HG03565 (cell line): ENCODE results near the gene CRKL.
A peak's percentile ranks its signal among the peaks of the same experiment; 100 is the strongest.

Experiments
- ATAC-seq: cut with Tn5 transposase; IDR thresholded peaks from one replicate; pipeline ENCODE4 v1.9.1; 2021; ENCODE audit warnings: mild to moderate bottlenecking, moderate library complexity; ENCODE audit not compliant: unreplicated experiment

CRKL gene

DNA sequence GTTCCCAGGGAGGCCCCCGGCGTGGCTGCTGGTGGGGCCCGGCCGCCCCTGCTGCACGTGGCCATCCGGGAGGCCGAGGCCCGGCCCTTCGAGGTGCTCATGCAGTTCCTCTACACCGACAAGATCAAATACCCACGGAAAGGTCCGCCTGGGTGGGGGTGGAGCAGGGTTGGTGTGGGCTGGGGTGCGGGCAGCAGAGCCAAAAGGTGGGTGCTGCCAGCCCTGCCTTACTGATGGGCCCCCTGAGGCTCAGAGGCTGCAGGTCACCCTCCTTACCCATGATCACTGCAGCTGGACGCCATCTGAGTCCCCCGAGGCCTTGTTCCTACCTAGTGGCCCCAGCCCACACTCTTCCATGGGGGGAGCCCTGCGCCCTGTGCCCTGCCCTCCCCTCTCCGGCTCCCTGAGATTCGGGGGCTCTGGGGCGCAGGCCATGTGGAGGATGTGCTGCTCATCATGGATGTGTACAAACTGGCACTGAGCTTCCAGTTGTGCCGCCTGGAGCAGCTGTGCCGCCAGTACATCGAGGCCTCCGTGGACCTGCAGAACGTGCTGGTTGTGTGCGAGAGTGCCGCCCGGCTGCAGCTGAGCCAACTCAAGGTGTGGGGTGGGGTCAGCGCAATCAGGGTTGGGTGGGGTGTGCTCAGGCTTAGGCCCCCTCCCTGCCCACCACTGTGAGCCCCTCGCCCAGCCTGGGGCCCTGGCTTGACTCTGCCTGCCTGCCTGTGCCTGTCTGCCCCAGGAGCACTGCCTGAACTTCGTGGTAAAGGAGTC, 77.1 kb downstream of the CRKL start:
- no peak for ATAC-seq

DNA sequence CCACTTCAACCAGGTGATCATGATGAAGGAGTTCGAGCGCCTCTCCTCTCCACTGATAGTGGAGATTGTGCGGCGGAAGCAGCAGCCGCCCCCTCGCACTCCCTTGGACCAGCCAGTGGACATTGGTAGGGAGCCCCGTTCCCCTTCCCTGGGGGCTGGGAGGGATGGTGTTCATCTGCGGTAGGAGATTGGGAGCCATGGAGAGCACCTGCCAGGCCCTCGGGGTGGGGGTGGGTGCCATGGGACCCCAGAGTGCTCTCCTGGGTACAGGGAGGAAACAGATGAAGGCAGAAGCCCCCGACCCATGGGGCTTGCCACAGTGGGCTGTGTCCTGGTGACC, 77.7 kb downstream of the CRKL start:
- no peak for ATAC-seq

DNA sequence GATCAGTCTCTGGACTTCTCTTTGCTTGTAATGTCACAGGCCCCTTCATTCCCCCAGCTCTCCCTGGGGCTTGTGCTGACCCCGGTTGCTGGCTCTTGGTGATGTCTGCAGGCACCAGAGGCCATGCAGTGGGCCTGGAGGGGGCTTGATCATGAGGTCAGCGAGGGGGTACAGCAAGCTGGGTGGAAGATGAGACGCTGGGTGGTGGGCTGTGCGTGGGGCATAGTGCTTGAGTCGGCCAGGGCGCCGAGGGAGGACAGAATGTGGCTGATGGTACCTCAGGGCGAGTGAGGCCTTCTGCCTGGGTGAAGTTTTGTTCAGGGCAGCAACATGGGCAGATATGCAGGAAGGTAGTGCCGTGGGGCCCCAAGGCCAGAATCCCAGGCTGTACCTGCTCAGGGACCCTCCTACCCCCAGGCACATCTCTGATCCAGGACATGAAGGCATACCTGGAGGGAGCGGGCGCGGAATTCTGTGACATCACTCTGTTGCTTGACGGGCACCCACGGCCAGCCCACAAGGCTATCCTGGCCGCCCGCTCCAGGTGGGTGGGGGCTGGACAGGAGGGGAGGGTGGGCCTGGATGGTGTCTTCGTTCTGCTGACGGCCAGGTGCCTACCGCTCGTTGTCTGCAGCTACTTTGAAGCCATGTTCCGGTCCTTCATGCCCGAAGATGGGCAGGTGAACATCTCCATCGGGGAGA, 78.3 kb downstream of the CRKL start:
- no peak for ATAC-seq

DNA sequence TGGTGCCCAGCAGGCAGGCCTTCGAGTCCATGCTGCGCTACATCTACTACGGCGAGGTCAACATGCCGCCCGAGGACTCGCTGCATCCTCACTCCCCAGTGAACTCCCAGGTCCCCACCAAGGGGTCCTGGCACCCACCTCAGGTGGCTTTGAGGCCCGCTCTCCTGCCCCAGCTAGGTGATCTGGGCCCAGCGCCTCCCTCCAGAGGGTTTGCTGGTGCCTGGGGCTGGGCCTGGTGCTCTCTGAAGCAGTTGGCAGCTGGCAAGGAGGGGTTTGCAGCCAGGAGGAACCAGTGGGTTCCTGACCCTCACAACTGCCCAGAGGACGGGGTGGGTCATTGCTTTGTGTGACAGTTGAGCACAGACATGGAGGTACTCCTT, 78.8 kb downstream of the CRKL start:
- no peak for ATAC-seq

DNA sequence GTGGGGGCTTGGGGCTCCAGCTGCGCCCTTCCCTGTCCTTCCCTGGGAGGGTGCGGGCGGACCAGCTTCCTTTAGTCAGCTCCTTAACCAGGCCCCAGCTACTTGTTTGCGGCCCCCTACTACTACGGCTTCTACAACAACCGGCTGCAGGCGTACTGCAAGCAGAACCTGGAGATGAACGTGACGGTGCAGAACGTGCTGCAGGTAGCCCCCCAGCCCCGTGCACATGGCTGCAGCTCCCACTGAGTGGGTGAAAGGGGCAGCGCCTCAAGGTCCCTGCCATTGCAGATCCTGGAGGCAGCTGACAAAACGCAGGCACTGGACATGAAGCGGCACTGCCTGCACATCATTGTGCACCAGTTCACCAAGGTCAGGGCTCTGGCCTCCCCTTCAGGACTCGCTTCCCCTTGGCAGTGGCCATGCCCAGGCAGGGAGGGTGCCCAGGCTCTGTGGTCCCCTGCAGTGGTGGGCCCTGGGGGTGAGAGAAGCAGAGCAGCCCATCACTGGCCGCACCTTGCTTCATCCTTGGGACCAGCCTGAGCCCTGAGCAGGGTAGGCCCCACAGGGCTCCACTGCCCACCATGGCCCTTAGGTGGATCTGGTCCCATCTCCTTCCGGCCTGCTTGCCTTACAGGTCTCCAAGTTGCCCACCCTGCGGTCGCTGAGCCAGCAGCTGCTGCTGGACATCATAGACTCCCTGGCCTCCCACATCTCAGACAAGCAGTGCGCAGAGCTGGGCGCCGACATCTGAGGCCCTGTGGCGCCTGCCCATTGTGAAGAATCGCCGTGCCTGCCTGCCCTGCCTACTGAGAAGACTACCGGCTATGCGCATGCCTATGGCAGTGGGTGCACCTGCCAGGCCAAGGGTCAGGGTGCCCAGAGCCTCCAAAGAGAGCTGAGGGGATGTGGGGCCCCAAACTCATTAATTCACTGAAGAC, 79.7 kb downstream of the CRKL start:
- no peak for ATAC-seq

DNA sequence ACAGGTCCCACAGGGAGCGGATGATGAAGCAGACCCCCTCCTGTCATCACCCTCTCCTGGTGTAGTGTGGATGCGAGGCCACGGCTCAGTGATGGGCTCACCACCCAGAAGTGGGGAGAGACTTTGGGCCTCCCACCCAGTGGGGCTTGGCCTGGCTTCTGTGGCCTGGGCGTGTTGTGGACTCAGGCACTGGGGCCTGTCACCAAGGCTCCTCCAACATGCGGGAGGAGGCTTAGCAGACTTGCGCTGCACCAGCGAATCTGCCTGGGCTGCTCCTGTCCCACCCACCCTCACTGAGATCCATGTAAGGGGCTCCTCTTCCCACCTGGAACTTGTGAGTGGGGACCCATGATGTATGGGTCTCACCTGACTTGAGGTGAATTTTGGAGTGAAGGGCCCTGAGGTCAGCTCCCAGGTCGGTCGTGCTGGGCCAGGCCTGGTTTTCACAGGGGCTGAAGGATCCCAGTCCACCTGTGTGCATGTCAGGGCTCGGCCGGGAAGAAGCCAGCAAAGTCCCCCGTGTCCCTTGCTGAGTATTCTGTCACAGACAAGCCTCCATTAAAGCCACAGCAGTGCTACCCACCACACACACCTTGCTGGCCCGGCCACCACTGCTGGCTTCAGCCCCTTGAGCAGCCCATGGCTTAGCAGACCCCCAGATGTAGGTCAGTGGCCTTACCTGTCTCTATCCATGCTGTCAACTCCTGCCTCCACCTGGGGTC, 80.5 kb downstream of the CRKL start:
- no peak for ATAC-seq

DNA sequence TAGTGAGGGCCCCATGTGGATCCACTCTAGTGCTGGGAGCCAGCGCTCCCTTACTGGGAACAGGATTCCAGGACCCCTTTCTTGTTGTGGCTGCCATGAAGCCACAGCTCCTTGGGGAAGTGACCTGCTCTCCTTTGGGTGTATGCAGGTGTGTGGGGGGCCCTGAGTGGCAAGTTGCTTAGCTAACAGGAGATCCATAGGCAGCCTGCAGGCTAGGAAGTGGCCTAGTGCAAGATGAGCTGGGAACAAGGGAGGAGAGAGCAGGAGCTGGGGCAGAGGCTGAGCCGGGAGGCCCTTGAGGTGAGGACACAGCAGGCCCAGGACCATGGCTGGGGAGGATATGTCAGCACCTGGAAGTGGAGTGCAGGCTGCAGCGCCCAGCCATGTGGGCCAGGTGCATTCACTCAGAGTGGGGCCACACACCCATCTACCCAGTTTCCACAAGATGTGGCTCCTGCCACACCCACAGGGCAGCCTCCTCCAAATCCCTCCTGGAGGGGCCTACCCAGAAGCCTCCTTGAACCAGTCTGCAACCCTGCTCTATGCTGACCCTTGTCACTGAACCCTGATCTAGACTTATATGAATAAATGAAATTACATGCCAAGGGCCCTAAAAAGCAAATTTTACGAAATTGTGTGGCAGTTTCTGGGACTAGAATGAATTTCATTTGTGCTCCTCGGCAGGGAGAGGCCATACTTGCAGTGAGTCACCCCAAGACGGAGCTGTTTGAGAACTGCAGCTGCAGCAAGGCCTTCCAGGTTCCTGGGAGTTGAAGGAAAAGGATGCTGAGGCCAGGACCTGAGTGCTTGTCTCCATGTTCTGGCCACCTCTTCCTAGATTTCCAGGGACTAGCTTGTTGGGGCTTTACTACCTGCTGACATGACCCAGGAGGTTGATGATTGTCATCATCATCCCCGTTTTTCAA, 81.5 kb downstream of the CRKL start:
- ATAC-seq = no peak

DNA sequence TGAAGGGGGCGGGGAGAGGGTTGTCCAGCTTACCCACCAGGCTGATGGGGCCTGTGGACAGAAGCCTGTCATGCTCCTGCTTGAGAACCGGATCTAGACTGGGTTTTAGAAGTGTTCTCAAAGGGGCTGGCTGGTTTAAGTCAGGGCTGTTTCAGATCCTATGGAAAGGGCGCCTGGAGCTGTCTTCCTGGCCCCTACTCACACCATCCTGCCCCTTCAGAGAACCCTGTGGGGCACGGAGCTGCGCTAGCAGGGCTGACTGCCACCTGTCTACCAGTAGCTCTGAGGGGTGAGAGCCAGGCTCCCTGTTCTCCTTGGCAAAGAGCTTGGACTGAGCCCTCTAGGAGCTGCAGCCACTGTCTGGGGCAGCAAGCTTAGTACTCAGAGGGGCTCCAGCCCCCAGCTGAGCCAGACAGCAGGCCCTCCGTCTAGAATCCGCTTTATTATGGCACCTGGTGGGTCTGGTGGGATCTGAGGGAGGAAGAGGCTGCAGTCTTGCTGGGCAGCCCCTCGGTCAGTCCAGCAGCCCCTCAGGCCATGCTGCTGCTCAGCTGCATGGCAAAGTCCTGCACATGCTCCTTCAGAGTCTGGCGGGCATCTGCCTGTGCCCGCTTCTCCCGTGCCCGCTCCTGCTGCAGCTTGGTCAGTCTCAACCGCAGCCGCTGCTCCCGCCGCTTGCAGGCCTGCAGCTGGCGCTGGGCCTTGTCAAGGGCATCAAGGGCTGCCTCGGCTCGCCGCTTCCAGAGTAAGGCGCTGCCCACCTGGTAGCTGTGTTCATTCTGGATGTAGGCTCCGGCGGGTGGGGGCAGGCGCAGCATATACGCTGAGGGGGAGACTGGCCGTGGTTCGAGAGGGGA, 82.4 kb downstream of the CRKL start:
- ATAC-seq = no peak

DNA sequence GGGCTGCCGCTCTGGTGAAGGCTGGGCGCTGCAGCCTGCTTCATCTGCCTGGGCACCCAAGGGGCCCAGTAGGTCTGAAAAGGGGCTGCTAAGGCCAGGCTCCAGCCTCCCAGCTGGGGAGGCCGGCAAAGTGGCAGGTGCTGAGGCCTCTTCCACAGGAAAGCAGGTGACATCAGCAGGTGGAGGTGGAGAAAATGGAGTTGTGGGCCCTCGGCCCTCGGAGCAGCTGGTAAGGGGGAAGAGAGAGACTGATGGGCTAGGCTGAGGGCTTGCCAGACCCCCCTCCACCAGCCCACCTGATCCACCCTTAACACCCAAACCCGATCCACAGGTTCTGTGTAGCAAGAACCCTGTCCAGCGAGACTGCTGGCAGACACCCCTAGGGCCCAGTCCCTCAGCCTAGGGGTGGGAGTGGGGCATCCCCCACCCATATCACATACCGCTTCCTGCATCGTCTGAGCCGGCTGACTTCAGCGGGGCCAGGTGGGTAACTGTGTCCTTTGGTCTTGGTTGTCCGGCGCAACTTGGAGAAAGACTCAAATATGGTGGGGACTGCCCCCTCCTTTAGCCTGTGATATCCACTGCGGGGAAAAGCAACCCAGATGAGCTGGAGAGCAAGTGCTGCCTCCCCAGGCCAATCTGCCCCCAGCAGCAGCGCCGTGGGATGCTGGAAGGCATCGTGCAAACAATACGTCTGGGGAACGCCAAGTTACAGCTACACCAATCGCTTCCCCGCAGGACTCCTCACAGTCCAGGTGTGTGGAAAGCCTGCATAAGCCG, 83.2 kb downstream of the CRKL start:
- no peak for ATAC-seq

DNA sequence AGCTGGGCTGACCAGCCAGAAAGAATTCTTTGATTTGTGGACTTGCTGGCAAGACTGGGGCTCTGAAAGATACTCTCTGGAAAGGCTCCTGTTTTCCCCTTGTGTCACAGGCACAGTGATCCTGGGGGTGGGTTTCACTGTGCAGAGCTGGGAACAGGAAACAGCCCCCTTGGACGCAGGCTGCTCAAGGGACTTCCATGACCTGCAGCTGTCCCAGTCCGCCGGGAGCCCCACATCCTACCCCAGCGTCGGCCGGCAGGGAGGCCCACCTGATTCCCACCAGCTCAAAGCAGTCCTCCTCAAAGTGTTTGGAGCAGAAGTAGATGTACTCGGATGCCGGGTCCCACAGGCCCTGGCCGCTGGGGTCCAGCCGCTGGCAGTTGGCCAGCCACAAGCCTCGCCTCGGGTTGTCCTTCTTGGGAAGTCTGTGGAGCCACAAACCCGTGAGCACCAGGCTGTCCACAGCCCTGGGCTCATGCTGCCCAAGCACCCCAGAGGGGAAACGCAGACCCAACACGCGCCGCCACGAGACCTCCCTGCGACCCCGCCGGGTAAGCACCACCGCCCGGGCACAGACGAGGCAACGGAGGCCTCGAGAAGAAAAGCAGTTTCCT, 83.9 kb downstream of the CRKL start:
- ATAC-seq = no peak

DNA sequence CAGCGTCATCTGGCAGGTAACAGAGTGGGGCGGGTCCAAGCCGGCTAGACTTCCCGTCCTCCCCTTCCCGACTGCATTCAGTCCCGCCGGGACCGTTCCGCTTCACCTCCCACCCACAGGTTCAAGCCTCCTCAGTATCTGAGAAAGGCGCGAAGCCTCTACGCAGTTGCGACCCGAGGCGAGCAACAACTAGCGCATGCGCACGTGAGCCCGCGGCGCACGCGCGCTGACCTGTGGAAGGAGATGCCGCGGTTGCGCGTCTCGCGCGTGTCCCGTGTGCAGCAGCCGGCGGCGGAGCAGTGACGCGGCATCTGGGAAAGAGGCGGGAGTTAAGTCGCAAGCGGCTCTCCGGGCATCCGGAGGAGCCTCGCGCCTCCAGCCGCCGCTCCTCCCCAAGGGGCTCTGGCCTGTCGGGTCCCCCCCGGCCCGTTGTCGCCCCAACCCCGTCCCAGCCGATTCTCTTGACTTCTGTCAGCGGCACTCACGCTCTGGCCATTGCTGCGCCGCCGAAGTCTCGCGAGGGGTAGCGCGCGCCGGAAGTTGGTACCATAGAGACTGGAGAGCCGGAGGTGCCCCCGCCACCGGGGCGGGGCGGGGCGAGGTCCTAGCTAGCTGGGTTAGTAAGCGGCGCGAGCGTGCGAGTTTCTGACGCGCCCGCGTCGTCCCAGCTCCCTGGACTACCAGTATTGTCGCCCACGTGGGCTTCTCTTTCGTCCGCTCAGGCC, 84.6 kb downstream of the CRKL start, which contains the start of gene THAP7:
Gene THAP7, minus strand, starts transcription at position 518 of the 725 bp plus-strand sequence. Its CDS starts 207 bp downstream, at position 311.
- ATAC-seq = peak; percentile 68
